Stomach (tissue), 4 donors: ENCODE results near the gene MRGPRE.

ENCODE experiments used
- EP300 ChIP-seq: sonication (generic); formaldehyde crosslinking; IDR thresholded peaks from one replicate; pipeline ENCODE4 v1.6.1; 2017; ENCODE audit warnings: antibody characterized with exemption
- POLR2AphosphoS5 ChIP-seq, 3 donors: sonication (generic); formaldehyde crosslinking; IDR thresholded peaks; one replicate each; pipeline ENCODE4 v1.6.1; 2016; ENCODE audit warnings: antibody characterized with exemption in 3 of 3
- TF ChIP-seq, protein P1 (sequence below), 7 experiments: fragments of 450-650 bp in 4 of 7; fragments of 200-600 bp in 3 of 7; sonication (generic) in 3 of 7; IDR thresholded peaks; one replicate each; pipeline ENCODE4 v1.5.1; 2016 to 2019; ENCODE audit warnings: antibody characterized with exemption in 7 of 7, control low read depth in 2 of 7, mild to moderate bottlenecking in 1 of 7

DNA sequence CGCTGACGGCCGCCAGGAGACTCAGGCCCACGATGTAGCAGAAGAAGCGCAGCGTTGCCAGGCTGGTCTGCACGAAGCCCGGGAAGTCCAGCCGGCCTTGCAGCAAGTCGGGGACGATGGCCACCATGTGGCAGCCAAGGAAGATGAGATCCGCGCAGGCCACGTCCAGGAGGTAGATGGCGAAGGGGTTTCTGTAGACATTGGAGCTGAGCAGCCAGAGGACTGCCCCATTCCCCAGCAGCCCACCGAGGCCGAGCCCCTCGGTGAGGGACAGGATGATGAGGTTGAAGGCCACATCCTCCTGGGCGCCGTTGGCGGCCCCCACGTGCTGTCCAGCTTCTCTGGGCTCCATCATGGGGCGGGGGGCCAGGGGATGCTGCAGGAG, 3.8 kb downstream of the MRGPRE start:
- no peak for TF ChIP-seq POLR2AphosphoS5 (IDR thresholded peaks at IDR 0.05)
- TF ChIP-seq, protein P1, sequence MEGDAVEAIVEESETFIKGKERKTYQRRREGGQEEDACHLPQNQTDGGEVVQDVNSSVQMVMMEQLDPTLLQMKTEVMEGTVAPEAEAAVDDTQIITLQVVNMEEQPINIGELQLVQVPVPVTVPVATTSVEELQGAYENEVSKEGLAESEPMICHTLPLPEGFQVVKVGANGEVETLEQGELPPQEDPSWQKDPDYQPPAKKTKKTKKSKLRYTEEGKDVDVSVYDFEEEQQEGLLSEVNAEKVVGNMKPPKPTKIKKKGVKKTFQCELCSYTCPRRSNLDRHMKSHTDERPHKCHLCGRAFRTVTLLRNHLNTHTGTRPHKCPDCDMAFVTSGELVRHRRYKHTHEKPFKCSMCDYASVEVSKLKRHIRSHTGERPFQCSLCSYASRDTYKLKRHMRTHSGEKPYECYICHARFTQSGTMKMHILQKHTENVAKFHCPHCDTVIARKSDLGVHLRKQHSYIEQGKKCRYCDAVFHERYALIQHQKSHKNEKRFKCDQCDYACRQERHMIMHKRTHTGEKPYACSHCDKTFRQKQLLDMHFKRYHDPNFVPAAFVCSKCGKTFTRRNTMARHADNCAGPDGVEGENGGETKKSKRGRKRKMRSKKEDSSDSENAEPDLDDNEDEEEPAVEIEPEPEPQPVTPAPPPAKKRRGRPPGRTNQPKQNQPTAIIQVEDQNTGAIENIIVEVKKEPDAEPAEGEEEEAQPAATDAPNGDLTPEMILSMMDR (IDR thresholded peaks at IDR 0.05): no peak
- no peak for TF ChIP-seq EP300
